22Rv1 (cell line): ENCODE measurements around the gene ATP6V0D1.

Experiments used
- ZFX ChIP-seq: fragments of 450-650 bp; IDR thresholded peaks from 2 replicates; pipeline ENCODE4 v1.6.1; 2017; ENCODE audit warnings: antibody characterized with exemption, borderline replicate concordance
- TF ChIP-seq, protein P1 (sequence below): fragments of 450-650 bp; IDR thresholded peaks from 2 replicates; pipeline ENCODE4 v1.5.1; 2017; ENCODE audit warnings: mild to moderate bottlenecking

DNA sequence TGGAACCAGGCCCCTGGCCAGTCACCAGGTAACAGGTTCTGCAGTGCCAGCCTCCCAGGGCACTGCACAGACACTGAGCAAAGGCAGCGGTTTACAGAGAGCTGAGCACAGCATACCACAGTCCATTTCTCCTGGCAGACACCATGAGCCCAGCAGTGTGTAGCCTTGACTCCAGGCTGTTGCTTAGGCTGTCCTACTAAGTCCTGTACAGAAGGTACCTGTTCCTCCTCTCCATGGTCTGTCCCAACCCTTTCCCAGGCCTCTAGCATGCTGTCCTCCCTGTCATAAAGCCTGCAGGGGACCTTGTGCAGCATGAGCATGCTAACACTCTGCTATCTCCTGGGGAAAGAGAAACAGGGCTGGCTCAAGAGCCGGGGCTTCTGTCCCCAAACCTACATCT lies 20.0 kb downstream of the ATP6V0D1 start:
- TF ChIP-seq, protein P1, sequence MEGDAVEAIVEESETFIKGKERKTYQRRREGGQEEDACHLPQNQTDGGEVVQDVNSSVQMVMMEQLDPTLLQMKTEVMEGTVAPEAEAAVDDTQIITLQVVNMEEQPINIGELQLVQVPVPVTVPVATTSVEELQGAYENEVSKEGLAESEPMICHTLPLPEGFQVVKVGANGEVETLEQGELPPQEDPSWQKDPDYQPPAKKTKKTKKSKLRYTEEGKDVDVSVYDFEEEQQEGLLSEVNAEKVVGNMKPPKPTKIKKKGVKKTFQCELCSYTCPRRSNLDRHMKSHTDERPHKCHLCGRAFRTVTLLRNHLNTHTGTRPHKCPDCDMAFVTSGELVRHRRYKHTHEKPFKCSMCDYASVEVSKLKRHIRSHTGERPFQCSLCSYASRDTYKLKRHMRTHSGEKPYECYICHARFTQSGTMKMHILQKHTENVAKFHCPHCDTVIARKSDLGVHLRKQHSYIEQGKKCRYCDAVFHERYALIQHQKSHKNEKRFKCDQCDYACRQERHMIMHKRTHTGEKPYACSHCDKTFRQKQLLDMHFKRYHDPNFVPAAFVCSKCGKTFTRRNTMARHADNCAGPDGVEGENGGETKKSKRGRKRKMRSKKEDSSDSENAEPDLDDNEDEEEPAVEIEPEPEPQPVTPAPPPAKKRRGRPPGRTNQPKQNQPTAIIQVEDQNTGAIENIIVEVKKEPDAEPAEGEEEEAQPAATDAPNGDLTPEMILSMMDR: no peak
- no peak for TF ChIP-seq ZFX
